GM12874 (cell line): Measurements from ENCODE around the gene POR.

Source experiments
- CTCF ChIP-seq: IDR thresholded peaks from 2 replicates; pipeline ENCODE4 v1.5.1; 2011; ENCODE audit warnings: low read depth, mild to moderate bottlenecking, control low read depth, low read length, moderate library complexity; ENCODE audit not compliant: insufficient read depth

The POR gene

GRCh38 chr7:76002139-76002538 lies 87.2 kb downstream of the POR start:
- no peak for TF ChIP-seq CTCF

- TF ChIP-seq CTCF = no peak
Measured at GRCh38 chr7:76002822-76003221, 87.9 kb downstream of the POR start.

GRCh38 chr7:76003351-76003750 lies 88.4 kb downstream of the POR start:
- TF ChIP-seq CTCF = no peak

GRCh38 chr7:76008156-76008687 lies 93.3 kb downstream of the POR start:
- TF ChIP-seq CTCF = no peak

GRCh38 chr7:76009672-76010600 lies 95.0 kb downstream of the POR start:
- no peak for TF ChIP-seq CTCF

GRCh38 chr7:76011442-76011861 lies 96.5 kb downstream of the POR start:
- TF ChIP-seq CTCF = no peak

GRCh38 chr7:76016191-76016947 lies 101.4 kb downstream of the POR start:
- no peak for TF ChIP-seq CTCF
